ENCODE results near the gene XRCC3.

The XRCC3 gene

GRCh38 chr14:103725001-103725682, 9.9 kb upstream of the XRCC3 start:
- DNase-seq: no peak

- DNase-seq: no peak
These were observed 8.9 kb upstream of the XRCC3 start for GRCh38 chr14:103724116-103724515.

- no peak for DNase-seq
These were observed 8.5 kb upstream of the XRCC3 start for GRCh38 chr14:103723748-103724081.

- no peak for DNase-seq
These were observed 6.3 kb upstream of the XRCC3 start for GRCh38 chr14:103721334-103722120.

GRCh38 chr14:103719751-103720150, 4.5 kb upstream of the XRCC3 start:
- no peak for DNase-seq

- DNase-seq: no peak
These were observed 3.3 kb upstream of the XRCC3 start for GRCh38 chr14:103718572-103718971.

GRCh38 chr14:103716899-103717411, 1.7 kb upstream of the XRCC3 start:
- no peak for DNase-seq

- peak; percentile 19 for DNase-seq
These were observed 995 bp upstream of the XRCC3 start for GRCh38 chr14:103716091-103716801.

- DNase-seq: no peak
These were observed 1.1 kb downstream of the XRCC3 start for GRCh38 chr14:103714063-103714724.

GRCh38 chr14:103713304-103714062, 1.8 kb downstream of the XRCC3 start:
- DNase-seq: no peak

- DNase-seq: no peak
These were observed 2.5 kb downstream of the XRCC3 start for GRCh38 chr14:103712633-103713247.

- no peak for DNase-seq
These were observed 3.5 kb downstream of the XRCC3 start for GRCh38 chr14:103711516-103712431.

GRCh38 chr14:103710771-103711377, 4.4 kb downstream of the XRCC3 start:
- DNase-seq: no peak

GRCh38 chr14:103709814-103710213, 5.4 kb downstream of the XRCC3 start:
- no peak for DNase-seq

GRCh38 chr14:103708750-103709187, 6.5 kb downstream of the XRCC3 start:
- DNase-seq: no peak

- no peak for DNase-seq
These were observed 7.7 kb downstream of the XRCC3 start for GRCh38 chr14:103707329-103708263.

GRCh38 chr14:103706551-103707328, 8.5 kb downstream of the XRCC3 start:
- no peak for DNase-seq
